Osteocyte (in vitro differentiated cells): ENCODE results near the gene ITPR2. TPM values are rescaled to one million over a fixed set of nuclear protein-coding genes. Genes with fewer than 3 reads are reported as not detected.

Experiments used
- DNase-seq: peaks from one replicate; pipeline ENCODE4 v3.0.0; 2021; ENCODE audit warnings: mixed read lengths; ENCODE audit not compliant: unreplicated experiment; ENCODE audit errors: extremely low spot score
- H3K27ac Mint-ChIP-seq: one replicate; pipeline ENCODE4 v1.8.0; 2021; ENCODE audit warnings: mild to moderate bottlenecking, mixed read lengths; ENCODE audit not compliant: unreplicated experiment
- H3K27me3 Mint-ChIP-seq: one replicate; pipeline ENCODE4 v1.8.0; 2021; ENCODE audit warnings: mixed read lengths; ENCODE audit not compliant: unreplicated experiment
- H3K36me3 Mint-ChIP-seq: one replicate; pipeline ENCODE4 v1.8.0; 2021; ENCODE audit warnings: mixed read lengths; ENCODE audit not compliant: unreplicated experiment
- H3K4me1 Mint-ChIP-seq: one replicate; pipeline ENCODE4 v1.8.0; 2021; ENCODE audit warnings: mixed read lengths; ENCODE audit not compliant: unreplicated experiment
- H3K4me3 Mint-ChIP-seq: one replicate; pipeline ENCODE4 v1.8.0; 2021; ENCODE audit warnings: mild to moderate bottlenecking, moderate library complexity, mixed read lengths; ENCODE audit not compliant: unreplicated experiment
- H3K9me3 Mint-ChIP-seq: one replicate; pipeline ENCODE4 v1.8.0; 2021; ENCODE audit warnings: mixed read lengths; ENCODE audit not compliant: unreplicated experiment
- CTCF ChIP-seq: fragments of 200-600 bp; sonication (generic); IDR thresholded peaks from 2 replicates; pipeline ENCODE4 v1.5.0; 2021; ENCODE audit warnings: antibody characterized with exemption, mild to moderate bottlenecking, moderate library complexity
- total RNA-seq: library from RNA; stranded (reverse); gene quantifications from 2 replicates; pipeline ENCODE4 v1.2.1, GENCODE V29; 2021

The ITPR2 gene
- total RNA-seq, 1 donor from 2014 or later: 22.1 TPM

- no peak for TF ChIP-seq CTCF
- Mint-ChIP-seq H3K36me3 (no peaks in the 10 kb centered on the region), H3K27ac (no peak overlapping the region), H3K9me3 (no peaks in the 10 kb centered on the region), H3K27me3 (no peaks in the 10 kb centered on the region), H3K4me3 (no peak overlapping the region), H3K4me1 (peaks cover 14% of the 10 kb centered on the region)
- DNase-seq: no peak
Measured at GRCh38 chr12:26303418-26303817, 529.6 kb downstream of the ITPR2 start.

DNA sequence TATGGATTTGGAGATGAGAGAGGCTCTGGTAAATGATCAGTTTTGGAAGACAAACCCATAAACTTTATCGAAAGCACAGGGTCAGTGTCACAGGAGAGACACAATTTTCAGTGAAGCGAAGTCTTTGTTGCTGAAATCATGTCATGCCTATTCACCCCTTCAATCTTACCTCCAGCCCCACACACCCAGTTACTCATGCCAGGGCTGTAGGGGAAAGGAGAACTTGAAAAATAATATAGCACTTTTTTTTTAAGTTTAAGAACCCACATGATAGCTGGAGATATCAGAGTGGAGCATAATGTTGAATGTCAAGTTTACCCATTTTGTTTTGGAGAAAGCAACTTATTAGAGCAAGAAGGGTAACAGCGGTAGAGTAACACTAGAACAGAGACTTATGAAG lies 530.2 kb downstream of the ITPR2 start:
- Mint-ChIP-seq H3K27ac (no peak overlapping the region), H3K27me3 (no peaks in the 10 kb centered on the region)
- DNase-seq: no peak

GRCh38 chr12:26299751-26300150 lies 533.2 kb downstream of the ITPR2 start:
- H3K9me3 Mint-ChIP-seq: no peaks in the 10 kb centered on the region
- peaks cover 17% of the 10 kb centered on the region for H3K4me1 Mint-ChIP-seq
- TF ChIP-seq CTCF: no peak
- no peaks in the 10 kb centered on the region for H3K36me3 Mint-ChIP-seq
- H3K4me3 Mint-ChIP-seq: no peak overlapping the region
- H3K27me3 Mint-ChIP-seq: no peaks in the 10 kb centered on the region
- peak overlapping the region; percentile 83 for H3K27ac Mint-ChIP-seq
- no peak for DNase-seq

More for the DNA sequence above, 530.2 kb downstream of the ITPR2 start:
- Mint-ChIP-seq H3K9me3 (no peaks in the 10 kb centered on the region), H3K4me3 (no peak overlapping the region), H3K36me3 (no peaks in the 10 kb centered on the region), H3K4me1 (peaks cover 17% of the 10 kb centered on the region)
- no peak for TF ChIP-seq CTCF

DNA sequence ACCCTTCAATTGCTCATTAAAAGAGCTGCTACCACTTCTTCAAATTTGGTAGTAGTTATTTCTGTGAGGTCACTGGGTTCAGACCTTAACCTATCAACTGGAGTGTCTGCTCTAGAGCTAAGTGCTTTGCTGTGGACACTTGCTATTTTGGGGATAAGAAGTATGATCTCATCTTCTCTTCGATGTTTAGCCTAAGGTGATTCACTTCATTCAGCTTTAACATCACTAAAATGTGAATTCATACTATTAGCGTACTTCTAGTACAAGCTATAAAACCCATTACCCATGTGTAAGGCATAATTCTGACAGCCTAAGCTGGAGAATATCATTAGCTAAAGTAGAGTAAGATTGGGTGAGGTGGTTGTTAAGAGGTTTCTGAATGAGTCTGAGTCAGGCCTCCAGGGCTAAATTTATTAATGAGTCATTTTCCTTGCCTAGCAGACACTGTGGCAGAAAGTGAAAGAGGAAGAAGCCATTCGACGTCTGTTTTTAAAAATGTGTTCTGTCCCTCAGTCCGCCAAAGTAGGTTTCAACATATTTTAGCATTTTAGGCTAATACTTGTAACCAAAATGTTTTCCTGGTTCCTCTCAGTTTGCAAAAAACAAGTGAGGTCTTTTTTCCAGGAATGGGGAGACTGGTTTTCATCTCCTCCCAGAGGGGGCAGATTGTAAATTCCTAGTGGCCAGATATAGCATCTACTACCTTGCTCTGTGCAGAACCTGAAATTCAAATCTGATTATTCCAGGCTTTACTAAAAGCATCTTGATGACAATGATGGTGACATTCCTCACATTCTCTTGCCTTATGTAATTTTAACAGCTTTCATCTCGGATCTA lies 534.0 kb downstream of the ITPR2 start:
- Mint-ChIP-seq H3K27me3 (no peaks in the 10 kb centered on the region), H3K4me1 (peaks cover 17% of the 10 kb centered on the region), H3K4me3 (peak overlapping the region; percentile 53), H3K27ac (peak overlapping the region; percentile 83), H3K36me3 (no peaks in the 10 kb centered on the region), H3K9me3 (no peaks in the 10 kb centered on the region)
- TF ChIP-seq CTCF: peak; percentile 53
- no peak for DNase-seq

- no peaks in the 10 kb centered on the region for H3K27me3 Mint-ChIP-seq
- TF ChIP-seq CTCF: no peak
- H3K36me3 Mint-ChIP-seq: no peaks in the 10 kb centered on the region
- no peaks in the 10 kb centered on the region for H3K9me3 Mint-ChIP-seq
- DNase-seq: no peak
- H3K27ac Mint-ChIP-seq: no peak overlapping the region
- H3K4me1 Mint-ChIP-seq: peaks cover 17% of the 10 kb centered on the region
- no peak overlapping the region for H3K4me3 Mint-ChIP-seq
Measured at GRCh38 chr12:26297396-26298070, 535.5 kb downstream of the ITPR2 start.
